ENCODE measurements around the gene SERP2.
A peak's percentile ranks its signal among the peaks of the same experiment; 100 is the strongest.

GRCh38 chr13:44437356-44438233 is 64.0 kb downstream of the SERP2 start:
- TF ChIP-seq, protein P1, sequence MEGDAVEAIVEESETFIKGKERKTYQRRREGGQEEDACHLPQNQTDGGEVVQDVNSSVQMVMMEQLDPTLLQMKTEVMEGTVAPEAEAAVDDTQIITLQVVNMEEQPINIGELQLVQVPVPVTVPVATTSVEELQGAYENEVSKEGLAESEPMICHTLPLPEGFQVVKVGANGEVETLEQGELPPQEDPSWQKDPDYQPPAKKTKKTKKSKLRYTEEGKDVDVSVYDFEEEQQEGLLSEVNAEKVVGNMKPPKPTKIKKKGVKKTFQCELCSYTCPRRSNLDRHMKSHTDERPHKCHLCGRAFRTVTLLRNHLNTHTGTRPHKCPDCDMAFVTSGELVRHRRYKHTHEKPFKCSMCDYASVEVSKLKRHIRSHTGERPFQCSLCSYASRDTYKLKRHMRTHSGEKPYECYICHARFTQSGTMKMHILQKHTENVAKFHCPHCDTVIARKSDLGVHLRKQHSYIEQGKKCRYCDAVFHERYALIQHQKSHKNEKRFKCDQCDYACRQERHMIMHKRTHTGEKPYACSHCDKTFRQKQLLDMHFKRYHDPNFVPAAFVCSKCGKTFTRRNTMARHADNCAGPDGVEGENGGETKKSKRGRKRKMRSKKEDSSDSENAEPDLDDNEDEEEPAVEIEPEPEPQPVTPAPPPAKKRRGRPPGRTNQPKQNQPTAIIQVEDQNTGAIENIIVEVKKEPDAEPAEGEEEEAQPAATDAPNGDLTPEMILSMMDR (conservative IDR thresholded peaks at IDR 0.05 in 1 of 2, IDR thresholded peaks at IDR 0.05 in 1 of 2; ENCODE audit: low read depth in 1 of 2, low read length in 2 of 2): peak; percentile 9 to 17
- no peak for TF ChIP-seq EZH2 (IDR thresholded peaks at IDR 0.05; ENCODE audit: low read length, missing control alignments)

All from fibroblast of lung (primary cell).